PC-9 (cell line): ENCODE data around the gene LRP1.

Source experiments
- CTCF ChIP-seq: fragments of 200-600 bp; sonication (generic); conservative IDR thresholded peaks from 2 replicates; pipeline ENCODE4 v1.6.1; 2017; ENCODE audit warnings: mixed run types, antibody characterized with exemption, mild to moderate bottlenecking, moderate library complexity
- EZH2 ChIP-seq: fragments of 200-600 bp; sonication (generic); IDR thresholded peaks from 2 replicates; pipeline ENCODE4 v1.8.0; 2017; ENCODE audit warnings: antibody characterized with exemption, low read depth

DNA sequence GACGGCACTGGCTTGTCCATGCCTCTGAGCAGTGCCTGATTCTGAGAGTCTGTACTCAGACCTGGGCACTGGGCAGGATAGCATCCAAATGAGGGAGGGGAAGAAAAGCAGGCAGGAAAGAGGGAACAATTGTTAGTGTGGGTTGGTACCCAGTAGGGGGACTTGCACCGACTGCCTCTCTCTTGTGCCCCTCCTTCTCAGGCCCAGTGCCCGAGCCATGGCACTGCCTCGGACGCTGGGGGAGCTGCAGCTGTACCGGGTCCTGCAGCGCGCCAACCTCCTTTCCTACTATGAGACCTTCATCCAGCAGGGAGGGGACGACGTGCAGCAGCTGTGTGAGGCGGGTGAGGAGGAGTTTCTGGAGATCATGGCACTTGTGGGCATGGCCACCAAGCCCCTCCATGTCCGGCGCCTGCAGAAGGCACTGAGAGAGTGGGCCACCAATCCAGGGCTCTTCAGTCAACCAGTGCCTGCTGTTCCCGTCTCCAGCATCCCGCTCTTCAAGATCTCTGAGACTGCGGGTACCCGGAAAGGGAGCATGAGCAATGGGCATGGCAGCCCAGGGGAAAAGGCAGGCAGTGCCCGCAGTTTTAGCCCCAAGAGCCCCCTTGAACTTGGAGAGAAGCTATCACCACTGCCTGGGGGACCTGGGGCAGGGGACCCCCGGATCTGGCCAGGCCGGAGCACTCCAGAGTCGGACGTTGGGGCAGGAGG lies 37.2 kb upstream of the LRP1 start:
- TF ChIP-seq CTCF (no peak), EZH2 (no peak)
